SU-DHL-6 (cell line): ENCODE data around the gene NEK11.

Experiments
- H2AFZ ChIP-seq: fragments of 200-600 bp; sonication (generic); 2 replicates; pipeline ENCODE4 v1.6.1; 2014; ENCODE audit warnings: low read depth, mild to moderate bottlenecking, moderate library complexity, mixed read lengths, antibody characterized with exemption, low read length; ENCODE audit not compliant: severe bottlenecking
- H3F3A ChIP-seq: fragments of 200-600 bp; shearing (Covaris generic); 2 replicates; pipeline ENCODE4 v1.6.0; 2016; ENCODE audit warnings: antibody characterized with exemption, mild to moderate bottlenecking; ENCODE audit not compliant: insufficient read depth
- H3K27ac ChIP-seq: fragments of 200-600 bp; sonication (generic); 2 replicates; pipeline ENCODE4 v1.5.1; 2016; ENCODE audit warnings: low read depth, mild to moderate bottlenecking, low read length, moderate library complexity, mixed read lengths
- H3K27me3 ChIP-seq: fragments of 200-600 bp; sonication (generic), shearing (Covaris generic); 2 replicates; pipeline ENCODE4 v1.6.0; 2014; ENCODE audit warnings: mild to moderate bottlenecking, low read length
- H3K36me3 ChIP-seq: fragments of 200-600 bp; sonication (generic); 2 replicates; pipeline ENCODE4 v1.6.1; 2014; ENCODE audit warnings: mild to moderate bottlenecking, low read length, mixed read lengths
- H3K4me2 ChIP-seq: fragments of 300-600, 200-600 bp; shearing (Covaris generic), sonication (generic); 2 replicates; pipeline ENCODE4 v1.6.0; 2014; ENCODE audit warnings: low read length, low read depth, mild to moderate bottlenecking; ENCODE audit not compliant: poor library complexity, severe bottlenecking
- H3K4me3 ChIP-seq: fragments of 200-600 bp; sonication (generic); 2 replicates; pipeline ENCODE4 v1.5.1; 2014; ENCODE audit warnings: antibody characterized with exemption, low read length, mild to moderate bottlenecking, mixed read lengths; ENCODE audit not compliant: insufficient read depth, poor library complexity, severe bottlenecking
- H3K79me2 ChIP-seq: fragments of 200-600 bp; sonication (generic); 2 replicates; pipeline ENCODE4 v1.6.1; 2014; ENCODE audit warnings: mild to moderate bottlenecking, low read length, moderate library complexity; ENCODE audit not compliant: insufficient read depth
- H3K9ac ChIP-seq: fragments of 200-600 bp; sonication (generic); 2 replicates; pipeline ENCODE4 v1.7.0; 2014; ENCODE audit warnings: mild to moderate bottlenecking, low read length
- H3K9me2 ChIP-seq: fragments of 200-600 bp; sonication (generic); replicated peaks from 2 replicates; pipeline ENCODE4 v1.6.1; 2014; ENCODE audit warnings: low read length; ENCODE audit not compliant: insufficient read depth
- H3K9me3 ChIP-seq: fragments of 200-600 bp; sonication (generic); 2 replicates; pipeline ENCODE4 v1.6.1; 2014; ENCODE audit warnings: low read length, mixed read lengths; ENCODE audit not compliant: insufficient read depth
- H4K20me1 ChIP-seq: fragments of 200-600 bp; sonication (generic); 2 replicates; pipeline ENCODE4 v1.6.1; 2014; ENCODE audit warnings: low read depth, mild to moderate bottlenecking, antibody characterized with exemption, low read length, moderate library complexity, mixed read lengths
- CTCF ChIP-seq: fragments of 200-600 bp; sonication (generic); IDR thresholded peaks from one replicate; pipeline ENCODE4 v1.5.1; 2017; ENCODE audit warnings: antibody characterized with exemption, mild to moderate bottlenecking, low read length, moderate library complexity; ENCODE audit not compliant: insufficient read depth, poor library complexity, severe bottlenecking
- EZH2phosphoT487 ChIP-seq: fragments of 200-600 bp; sonication (generic), shearing (Covaris generic); conservative IDR thresholded peaks from 2 replicates; pipeline ENCODE4 v1.6.1; 2018; ENCODE audit warnings: mild to moderate bottlenecking, antibody characterized with exemption, low read length, moderate library complexity, mixed read lengths

Gene NEK11

GRCh38 chr3:131009698-131010097 is 17.0 kb upstream of the NEK11 start:
- no peak overlapping the region for H3K4me2 ChIP-seq
- H3K36me3 ChIP-seq, result peaks cover 14% of the 10 kb centered on the region
- H3K79me2 ChIP-seq, result no peaks in the 10 kb centered on the region
- no peaks in the 10 kb centered on the region for H3K9me2 ChIP-seq
- H2AFZ ChIP-seq, result no peak overlapping the region
- no peaks in the 10 kb centered on the region for H3F3A ChIP-seq
- H3K9ac ChIP-seq, result no peak overlapping the region
- H4K20me1 ChIP-seq, result no peaks in the 10 kb centered on the region
- H3K9me3 ChIP-seq, result no peaks in the 10 kb centered on the region
- no peaks in the 10 kb centered on the region for H3K27me3 ChIP-seq
- no peak overlapping the region for H3K4me3 ChIP-seq
- H3K27ac ChIP-seq, result no peak overlapping the region
- TF ChIP-seq EZH2phosphoT487 (no peak), CTCF (no peak)

GRCh38 chr3:131018970-131019369 is 7.7 kb upstream of the NEK11 start:
- Histone ChIP-seq H3F3A (no peaks in the 10 kb centered on the region; the same call in 1 of the 2 replicates), H2AFZ (no peak overlapping the region), H3K9ac (no peak overlapping the region), H3K27me3 (no peaks in the 10 kb centered on the region), H4K20me1 (no peaks in the 10 kb centered on the region), H3K9me2 (no peaks in the 10 kb centered on the region), H3K4me2 (no peak overlapping the region), H3K36me3 (peaks cover 18% of the 10 kb centered on the region; the same call in 1 of the 2 replicates), H3K79me2 (peaks cover 27% of the 10 kb centered on the region), H3K9me3 (no peaks in the 10 kb centered on the region), H3K4me3 (no peak overlapping the region), H3K27ac (no peak overlapping the region)
- TF ChIP-seq EZH2phosphoT487 (no peak), CTCF (no peak)

GRCh38 chr3:131020122-131020693 is 6.5 kb upstream of the NEK11 start:
- H3K27me3 ChIP-seq, result no peaks in the 10 kb centered on the region
- no peaks in the 10 kb centered on the region; the same call in 1 of the 2 replicates for H3F3A ChIP-seq
- no peak overlapping the region for H3K27ac ChIP-seq
- H3K79me2 ChIP-seq, result peaks cover 32% of the 10 kb centered on the region
- no peaks in the 10 kb centered on the region for H4K20me1 ChIP-seq
- TF ChIP-seq EZH2phosphoT487 (no peak), CTCF (no peak)
- H3K36me3 ChIP-seq, result peaks cover 12% of the 10 kb centered on the region; the same call in 1 of the 2 replicates
- H2AFZ ChIP-seq, result no peak overlapping the region
- no peak overlapping the region for H3K4me3 ChIP-seq
- H3K9me3 ChIP-seq, result no peaks in the 10 kb centered on the region
- H3K4me2 ChIP-seq, result peak overlapping the region; percentile 36
- no peak overlapping the region for H3K9ac ChIP-seq
- H3K9me2 ChIP-seq, result no peaks in the 10 kb centered on the region
